ENCODE measurements around the gene TFPI.
"Not testable (repeated sequence)": the region's sequence is repeated elsewhere in the genome, so short reads cannot be mapped to it uniquely, and the experiment has no call there.

Gene TFPI

DNA sequence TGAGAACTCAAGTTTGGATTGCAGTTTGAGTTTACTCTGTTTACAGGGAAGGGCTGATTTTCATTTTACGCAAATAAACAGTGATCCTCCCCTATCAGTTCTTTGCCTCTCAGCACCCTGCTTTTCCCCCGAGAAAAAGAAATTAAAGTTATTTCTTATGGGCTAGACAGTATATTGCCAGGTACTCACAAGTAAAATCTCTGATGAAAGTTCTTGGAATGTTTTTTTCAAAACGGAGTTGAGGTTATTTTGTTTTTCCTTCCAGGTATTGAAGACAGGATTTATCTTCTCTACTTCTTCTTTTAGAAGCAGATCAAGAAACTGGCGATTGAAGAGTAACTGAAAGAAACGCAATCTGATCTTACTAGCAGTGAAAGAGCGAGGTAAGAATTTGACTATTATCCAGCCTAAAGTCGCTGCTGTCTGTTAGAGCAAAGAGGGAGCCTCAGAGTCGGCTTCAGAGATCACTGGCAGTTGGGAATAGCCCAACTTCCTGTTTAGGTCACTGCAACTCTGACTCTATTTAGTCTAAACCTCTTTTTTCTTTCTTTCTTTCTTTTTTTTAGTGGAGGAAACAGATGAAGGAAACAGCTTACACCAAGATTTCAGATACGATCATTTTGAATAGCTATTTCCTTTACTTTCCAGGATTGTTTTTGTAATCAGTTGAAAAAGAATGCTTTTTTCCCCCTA lies at the start of gene TFPI:
Gene TFPI (minus strand): TSS at position 425 of the 693 bp plus-strand sequence. CDS start 50,667 bp downstream, outside the sequence.
- DNase-seq, result no peak

DNA sequence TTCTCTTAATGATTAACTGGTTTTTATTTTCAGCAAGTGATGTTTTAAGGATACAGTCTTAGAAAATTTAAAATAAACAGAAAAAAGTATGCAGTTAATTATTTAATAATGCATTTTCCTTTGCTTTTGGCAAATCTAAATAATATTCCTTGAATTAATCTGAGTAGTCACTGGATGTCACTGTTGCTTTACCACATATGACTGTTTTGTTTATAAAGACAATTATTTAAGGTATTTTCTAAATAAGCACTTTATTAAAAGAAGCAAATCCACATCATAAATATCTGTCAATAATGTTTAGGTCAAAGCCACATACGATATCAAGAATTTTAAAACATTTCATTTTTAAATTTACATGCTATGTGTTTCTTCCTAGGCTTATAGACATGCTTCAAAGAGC lies 40.6 kb upstream of the TFPI start:
- no peak for DNase-seq

DNA sequence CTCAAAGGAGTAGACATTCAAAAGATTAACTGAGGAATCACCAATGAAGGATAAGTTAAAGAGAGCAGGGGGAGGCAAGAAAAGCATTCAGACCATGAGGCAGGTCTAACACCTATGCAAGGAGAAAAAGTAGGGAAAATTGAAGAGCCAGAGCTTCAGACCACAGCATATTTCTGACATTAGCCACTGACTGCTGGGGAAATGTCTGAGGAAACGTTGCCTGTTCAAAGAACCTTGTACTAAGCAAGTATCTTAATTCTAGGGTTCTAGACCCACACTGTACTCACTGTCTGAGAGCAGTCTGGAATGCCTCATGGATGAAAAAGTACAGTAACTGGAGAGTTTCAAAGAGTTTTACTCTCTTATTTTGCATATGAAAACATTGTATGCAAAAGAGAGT lies 39.5 kb upstream of the TFPI start:
- DNase-seq, result no peak

DNA sequence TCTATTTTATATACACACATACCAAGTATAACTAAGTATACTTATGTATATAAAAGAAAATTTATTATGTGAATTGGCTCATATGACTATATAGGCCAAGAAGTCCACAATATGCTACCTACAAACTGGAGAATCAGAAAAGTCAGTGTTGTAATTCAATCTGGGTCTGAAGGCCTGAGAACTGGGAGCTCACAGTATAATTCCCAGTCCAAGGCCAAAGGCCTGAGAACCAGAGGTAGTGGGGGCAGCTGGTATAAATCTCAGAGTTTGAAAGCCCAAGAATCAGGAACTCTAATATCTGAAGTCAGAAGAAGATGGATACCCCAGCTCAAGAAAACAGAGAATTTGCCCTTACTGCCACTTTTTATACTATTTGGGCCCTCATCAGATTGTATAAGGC lies 38.9 kb upstream of the TFPI start:
- no peak for DNase-seq

DNA sequence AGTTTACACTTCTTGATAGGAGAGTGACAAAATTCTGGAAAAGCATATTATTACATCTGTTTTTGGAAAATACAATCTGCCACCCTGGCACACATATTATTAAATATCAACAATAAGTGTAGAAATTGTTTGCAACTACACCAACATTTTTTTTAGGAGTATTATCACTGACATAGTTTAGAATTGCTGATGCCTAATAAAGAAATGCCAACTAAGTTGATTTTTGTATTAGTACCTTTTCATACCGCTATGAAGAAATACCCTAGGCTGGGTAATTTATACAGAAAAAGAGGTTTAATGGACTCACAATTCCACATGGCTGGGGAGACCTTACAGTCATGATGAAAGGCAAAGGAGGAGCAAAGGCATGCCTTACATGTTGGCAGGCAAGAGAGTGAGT lies 35.9 kb upstream of the TFPI start:
- DNase-seq, result no peak

DNA sequence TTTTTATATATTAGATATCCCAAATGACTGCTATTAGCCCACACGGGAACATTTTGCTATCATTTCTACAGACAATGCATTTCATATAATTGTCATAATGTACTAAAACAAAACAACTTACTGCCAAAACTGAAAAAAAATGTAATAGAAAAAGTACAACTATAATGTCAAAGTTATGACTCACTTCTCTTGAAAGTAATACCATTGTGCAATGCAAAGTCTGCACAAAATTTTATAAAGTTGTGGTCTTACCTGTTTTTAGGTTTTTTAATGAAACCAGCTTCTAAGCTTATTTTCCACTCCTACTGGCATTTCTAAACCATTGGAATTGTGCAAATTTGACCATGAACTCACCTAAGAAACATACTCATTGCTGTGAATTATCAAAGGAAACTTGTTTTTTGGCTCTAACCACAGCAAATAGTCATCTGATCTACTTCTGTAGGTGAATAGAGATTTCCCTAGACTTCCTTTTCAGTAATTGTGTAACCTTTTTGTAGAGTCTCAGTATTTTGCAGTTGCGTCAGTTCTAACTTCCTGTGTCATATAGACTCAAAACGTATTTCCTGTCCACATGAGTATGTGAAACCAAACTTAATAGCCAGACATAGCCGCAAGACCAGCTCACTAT lies 31.9 kb upstream of the TFPI start:
- DNase-seq, result no peak

DNA sequence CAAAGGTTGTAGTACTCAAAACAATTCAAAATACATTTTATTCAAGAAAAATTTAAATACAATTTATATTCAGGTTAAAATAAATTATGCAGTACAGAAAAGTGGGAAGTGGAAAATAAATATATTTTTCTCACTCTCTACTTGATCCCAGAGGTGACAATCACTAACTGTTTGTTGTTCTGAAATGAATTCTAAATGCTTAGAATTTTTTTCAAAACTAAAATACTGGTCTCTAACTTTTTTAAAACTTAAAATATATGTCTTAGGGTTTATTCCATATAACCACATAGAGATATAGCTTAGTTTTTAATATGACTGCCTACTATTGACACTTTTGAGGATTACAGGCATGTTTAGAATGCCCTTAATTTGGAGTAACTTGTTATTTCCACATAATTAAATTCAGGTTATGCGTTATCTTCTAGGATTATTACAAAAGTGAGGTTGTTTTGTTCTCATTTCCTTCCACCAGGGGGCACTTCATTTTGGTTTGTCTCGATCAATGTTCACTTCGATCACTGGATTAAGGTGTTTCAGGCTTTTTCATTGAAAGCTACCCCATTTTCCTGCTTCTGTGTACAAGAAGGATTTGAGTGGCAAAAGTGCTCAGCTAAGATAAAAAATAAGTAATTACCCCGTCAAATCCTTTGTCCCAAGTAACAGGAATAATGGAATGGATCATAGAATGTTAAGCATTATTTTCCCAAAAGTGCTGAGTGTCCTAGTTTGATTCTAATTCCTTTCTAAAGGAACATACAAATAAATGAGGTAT lies 27.1 kb upstream of the TFPI start:
- DNase-seq, result no peak

DNA sequence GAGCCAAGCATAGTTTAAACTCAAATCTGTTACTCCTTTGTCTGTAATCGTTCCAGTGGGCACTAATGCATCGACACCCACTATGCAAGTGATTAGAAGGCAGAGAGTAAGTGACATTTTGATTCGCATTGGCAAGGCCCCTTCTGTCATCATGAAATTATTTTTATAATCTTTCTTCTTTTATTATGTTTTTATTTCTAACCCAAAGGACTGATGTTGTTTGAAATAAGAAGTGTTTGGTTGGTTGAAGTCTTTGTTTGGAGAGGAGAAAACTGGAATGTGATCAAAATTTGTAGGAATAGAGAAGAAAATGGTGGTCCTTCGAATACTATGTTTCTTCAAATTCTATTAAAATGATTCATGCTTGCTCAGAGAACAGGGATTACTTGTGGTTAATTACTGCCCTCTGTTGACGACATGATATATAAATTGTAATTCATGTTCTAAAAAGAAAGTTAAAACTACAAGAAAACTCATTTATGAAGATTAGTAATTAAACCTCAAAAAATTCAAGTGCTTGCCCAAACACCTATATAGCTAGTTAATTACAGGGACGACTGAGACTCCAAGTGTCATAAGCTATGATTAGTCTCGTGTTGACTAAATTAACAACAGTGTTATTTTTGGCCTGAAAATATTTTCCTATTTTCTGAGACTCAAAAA lies 26.4 kb upstream of the TFPI start:
- no peak for DNase-seq

DNA sequence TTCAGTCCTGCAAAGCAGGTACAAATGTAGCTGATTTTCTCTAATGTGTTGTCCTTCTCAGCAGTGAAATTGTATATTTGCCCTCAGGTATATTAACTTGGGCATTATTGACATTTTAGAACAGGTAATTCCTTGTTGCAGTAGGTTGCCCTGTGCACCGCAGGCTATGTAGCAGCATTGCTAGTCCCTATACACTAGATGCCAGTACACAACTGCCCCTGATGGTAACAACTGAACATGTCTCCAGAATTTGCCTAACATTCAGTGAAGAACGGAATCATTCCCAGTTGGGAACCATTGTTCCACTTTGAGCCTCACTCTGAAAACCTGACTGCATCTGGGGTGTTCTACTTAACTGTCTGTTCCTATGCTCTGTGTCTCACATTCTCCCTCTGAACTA lies 23.1 kb upstream of the TFPI start:
- no peak for DNase-seq

DNA sequence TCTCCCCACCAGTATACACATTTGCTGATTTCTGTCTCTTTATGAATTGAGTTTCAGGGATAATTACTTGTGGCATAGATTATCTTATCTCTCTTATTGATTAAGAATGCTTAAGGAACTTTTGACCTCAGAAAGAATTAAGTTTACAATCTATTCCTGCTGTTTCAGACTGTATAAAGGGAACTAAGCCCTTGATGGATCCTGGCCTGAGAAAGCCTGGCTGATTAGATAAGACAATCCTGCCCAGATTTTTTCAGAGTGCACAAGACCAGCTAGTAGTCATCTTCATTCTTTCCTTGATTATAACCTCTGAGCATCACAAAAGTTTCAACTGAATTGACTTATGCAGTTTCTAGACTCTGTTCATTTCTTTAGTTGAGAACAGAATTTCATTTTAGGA lies 22.7 kb upstream of the TFPI start:
- no peak for DNase-seq

DNA sequence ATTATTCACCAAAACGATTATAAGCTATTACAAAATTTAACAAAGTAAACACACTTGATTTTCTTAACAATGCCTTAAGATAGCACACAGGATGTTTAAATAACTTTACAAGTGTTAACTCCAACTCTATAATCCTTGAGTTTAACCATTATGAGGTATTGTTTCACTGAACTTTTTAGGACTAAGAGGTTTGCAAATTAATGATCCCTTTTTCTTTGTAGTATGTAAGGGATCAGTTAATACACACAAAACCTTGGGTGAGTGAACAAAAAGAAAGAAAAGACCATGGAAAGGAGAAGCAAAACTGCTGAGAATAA lies 21.5 kb upstream of the TFPI start:
- no peak for DNase-seq

DNA sequence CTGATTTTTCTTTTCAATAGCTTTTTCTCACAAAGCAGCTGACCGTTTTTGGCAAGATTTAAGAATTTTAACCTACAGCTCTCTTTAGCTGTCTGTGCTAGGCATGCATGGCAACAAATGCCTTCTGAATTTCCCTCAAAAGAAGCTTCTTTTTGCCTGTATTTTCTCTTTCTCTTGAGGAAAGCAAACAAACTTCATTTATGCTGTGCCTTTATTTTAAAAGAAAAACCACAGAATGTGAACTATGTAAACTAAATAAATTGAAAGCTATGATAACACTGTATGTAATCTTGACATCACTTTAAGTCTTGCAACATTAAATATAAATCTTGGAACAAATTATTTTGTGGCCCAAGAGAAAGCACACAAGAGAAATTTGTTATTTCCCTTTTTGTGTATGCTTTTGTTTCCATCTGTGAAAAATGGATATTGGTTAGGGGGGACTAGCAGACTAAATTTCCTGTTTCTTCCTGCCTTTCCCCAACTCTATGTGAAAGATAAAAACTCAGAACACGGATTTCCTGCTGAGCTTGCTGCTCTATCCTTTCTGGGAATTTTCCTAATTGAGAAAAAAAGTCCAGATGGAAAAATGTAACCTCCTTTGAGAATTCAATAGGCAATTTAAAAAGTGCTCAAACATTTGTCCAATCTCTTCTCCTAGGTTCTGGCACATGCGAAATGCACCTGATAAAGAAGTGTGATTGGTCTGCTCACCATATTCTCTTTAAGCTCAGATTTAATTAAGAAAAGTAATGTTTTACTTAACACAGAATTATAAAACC lies 20.9 kb upstream of the TFPI start:
- DNase-seq, result no peak

DNA sequence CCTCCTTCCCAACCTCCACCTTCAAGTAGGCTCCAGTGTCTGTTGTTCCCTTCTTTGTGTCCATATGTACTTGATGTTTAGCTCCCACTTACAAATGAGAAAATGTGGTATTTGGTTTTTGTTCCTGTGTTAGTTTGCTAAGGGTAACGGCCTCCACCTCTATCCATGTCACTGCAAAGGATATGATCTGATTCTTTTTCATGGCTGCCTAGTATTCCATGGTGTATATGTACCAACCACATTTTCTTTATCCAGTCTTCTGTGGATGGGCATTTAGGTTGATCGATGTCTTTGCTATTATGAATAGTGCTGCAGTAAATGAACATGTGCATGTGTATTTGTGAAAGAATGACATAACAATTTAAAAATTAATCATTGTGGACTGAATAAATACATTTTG lies 19.5 kb upstream of the TFPI start:
- no peak for DNase-seq

DNA sequence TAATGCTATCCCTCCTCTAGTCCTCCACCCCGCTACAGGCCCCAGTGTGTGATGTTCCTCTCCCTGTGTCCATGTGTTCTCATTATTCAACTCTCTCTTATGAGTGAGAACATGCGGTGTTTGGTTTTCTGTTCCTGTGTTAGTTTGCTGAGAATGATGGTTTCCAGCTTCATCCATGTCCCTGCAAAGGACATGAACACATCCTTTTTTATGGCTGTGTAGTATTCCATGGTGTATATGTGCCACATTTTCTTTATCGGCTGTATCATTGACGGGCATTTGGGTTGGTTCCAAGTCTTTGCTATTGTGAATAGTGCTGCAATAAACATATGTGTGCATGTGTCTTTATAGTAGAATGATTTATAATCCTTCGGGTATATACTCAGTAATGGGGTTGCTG lies 17.8 kb upstream of the TFPI start:
- not testable (repeated sequence) for DNase-seq

DNA sequence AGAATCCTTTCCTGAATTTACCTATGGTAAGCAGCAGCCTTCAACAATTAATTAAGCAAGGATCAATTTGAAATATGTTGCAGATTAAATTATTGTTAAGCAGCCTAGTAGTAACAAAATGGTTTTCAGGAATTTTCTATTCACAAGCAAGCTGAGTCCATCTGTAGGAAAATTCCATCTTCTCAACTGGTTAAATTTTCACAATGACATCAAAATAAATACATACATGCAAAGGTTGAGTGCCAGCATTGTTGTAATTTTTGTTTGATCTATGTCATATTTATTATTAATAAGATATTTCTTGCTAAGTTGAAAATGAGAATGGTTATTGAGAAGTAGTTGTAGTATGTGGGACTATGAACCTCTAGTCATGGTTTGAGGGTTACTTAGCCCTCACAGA lies 15.3 kb upstream of the TFPI start:
- DNase-seq, result no peak

DNA sequence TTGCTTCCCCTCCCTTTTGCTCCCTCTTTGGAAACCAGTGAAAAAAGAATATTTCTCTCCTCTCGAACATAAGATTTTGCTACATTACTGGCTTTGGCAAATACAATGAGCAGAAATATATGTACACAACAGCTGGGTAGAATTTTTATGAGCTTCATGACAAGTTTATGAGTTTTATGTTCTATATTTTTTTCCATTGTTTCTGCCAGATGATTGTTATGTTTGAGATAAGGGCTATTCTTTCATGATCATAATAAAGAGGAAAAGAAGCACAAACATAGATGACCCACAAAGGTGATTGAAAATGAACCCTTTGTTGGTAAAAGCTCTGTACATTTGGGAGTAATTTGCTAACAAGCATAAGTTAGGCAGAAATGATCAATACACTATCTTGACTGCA lies 14.8 kb upstream of the TFPI start:
- no peak for DNase-seq

DNA sequence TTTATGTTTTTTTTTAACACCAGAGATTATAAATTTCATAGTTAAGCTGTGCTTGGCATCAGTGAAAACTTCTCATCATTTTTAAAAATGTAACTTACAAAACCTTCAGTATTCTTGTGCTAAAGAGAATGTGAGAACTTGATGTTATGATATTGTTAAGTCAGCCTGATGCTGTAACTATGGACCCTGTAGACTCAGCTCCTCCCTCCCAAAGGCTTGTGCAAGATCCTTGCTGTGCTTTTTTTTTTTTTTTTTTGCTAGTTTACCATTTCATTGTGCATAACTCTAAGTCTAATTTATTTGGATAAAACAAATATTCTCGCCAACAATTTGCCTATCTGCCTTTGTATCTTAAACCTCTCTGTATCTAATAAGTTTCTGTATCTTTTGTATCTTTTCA lies 12.9 kb upstream of the TFPI start:
- no peak for DNase-seq

DNA sequence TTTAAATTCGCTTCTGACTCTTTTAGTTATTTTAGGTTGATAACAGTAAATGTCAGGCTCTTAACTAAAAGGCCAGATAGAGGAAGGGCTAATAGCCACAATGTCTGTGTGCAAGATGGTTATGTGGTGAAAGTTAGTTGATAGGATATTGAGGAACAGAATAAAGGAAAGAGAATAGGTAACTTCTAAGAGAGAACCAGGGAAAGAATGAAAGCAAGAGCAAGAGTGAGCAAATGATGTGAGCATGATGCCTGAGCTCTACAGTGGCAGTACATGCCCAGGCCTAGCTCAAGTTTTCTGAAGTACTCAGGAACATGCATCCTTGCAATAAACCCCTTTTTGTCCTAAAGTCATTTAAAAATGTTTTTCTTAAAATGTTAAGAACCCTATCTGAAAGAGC lies 12.5 kb upstream of the TFPI start:
- DNase-seq, result no peak

DNA sequence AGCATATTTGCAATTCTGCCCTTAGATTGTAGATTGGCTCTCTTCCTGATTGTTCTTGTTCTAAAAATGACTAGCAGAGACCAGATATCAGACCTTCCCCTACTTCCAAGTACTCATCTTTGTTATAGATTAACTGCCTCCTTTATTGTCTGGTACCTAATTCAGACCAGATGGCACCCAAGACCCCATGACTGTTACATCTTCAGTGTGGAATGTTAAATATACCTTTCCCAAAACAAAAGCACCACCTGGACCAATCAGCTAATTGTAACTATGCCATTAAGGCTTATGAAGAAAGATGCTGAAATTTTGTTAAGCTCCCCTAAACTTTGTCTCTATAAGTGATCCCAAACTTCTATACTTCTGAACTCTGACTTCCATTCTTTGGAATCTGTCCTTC lies 12.0 kb upstream of the TFPI start:
- DNase-seq, result no peak

DNA sequence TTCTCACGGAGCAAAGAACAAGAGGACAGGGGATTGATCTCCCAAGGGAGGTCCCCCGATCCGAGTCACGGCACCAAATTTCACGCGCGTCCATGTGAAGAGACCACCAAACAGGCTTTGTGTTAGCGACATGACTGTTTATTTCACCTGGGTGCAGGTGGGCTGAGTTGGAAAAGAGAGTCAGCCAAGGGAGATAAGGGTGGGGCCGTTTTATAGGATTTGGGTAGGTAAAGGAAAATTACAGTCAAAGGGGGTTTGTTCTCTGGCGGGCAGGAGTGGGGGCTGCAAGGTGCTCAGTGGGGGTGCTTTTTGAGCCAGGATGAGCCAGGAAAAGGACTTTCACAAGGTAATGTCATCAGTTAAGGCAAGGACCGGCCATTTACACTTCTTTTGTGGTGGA lies 11.4 kb upstream of the TFPI start:
- not testable (repeated sequence) for DNase-seq

DNA sequence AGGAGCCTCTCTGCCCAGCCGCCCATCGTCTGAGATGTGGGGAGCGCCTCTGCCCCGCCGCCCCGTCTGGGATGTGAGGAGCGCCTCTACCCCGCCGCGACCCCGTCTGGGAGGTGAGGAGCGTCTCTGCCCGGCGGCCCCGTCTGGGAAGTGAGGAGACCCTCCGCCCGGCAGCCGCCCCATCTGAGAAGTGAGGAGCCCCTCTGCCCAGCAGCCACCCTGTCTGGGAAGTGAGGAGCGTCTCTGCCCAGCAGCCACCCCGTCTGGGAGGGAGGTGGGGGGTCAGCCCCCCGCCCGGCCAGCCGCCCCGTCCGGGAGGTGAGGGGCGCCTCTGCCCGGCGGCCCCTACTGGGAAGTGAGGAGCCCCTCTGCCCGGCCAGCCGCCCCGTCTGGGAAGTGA lies 2.3 kb upstream of the TFPI start:
- not testable (repeated sequence) for DNase-seq

DNA sequence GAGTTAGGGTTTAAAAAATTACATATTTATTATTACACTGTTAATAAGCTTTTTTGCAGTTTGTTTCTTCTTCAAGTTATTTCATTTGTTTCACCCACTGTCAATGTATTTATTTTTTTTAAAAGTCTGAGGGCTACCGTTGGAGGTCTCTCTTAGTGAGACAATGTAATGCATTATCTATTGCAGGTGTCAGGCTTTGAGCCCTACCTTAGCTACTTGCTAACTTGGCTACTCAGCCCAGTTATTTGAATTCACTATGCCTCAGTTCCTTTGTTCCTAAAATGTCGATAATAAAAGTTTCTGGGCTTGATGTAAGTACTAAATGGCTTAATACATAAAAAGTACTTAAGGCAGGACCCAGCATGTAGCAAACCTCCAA lies 458 bp upstream of the TFPI start:
- no peak for DNase-seq

Measured in NCI-H510A (cell line).